HuH-7.5 (cell line): ENCODE data around the gene ATP5PB.

ENCODE experiments used
- DNase-seq: peaks from one replicate; pipeline ENCODE4 v3.0.0; 2011; ENCODE audit warnings: low spot score

ATP5PB gene

GRCh38 chr1:111475701-111476100 lies 26.4 kb downstream of the ATP5PB start:
- no peak for DNase-seq

GRCh38 chr1:111476214-111476613 lies 26.9 kb downstream of the ATP5PB start:
- DNase-seq = no peak

- no peak for DNase-seq
Measured at GRCh38 chr1:111476761-111477309, 27.6 kb downstream of the ATP5PB start.

GRCh38 chr1:111480674-111481073 lies 31.4 kb downstream of the ATP5PB start:
- DNase-seq = no peak

- DNase-seq = peak; percentile 67
Measured at GRCh38 chr1:111481387-111482221, 32.3 kb downstream of the ATP5PB start.

GRCh38 chr1:111483166-111483565 lies 33.9 kb downstream of the ATP5PB start:
- no peak for DNase-seq

- no peak for DNase-seq
Measured at GRCh38 chr1:111483876-111484275, 34.6 kb downstream of the ATP5PB start.

GRCh38 chr1:111484391-111485026 lies 35.2 kb downstream of the ATP5PB start:
- DNase-seq = no peak

- no peak for DNase-seq
Measured at GRCh38 chr1:111486431-111486830, 37.2 kb downstream of the ATP5PB start.

GRCh38 chr1:111487133-111487532 lies 37.9 kb downstream of the ATP5PB start:
- no peak for DNase-seq

GRCh38 chr1:111488669-111489068 lies 39.4 kb downstream of the ATP5PB start:
- DNase-seq = no peak

GRCh38 chr1:111489604-111490003 lies 40.3 kb downstream of the ATP5PB start:
- no peak for DNase-seq

- DNase-seq = no peak
Measured at GRCh38 chr1:111490220-111490619, 41.0 kb downstream of the ATP5PB start.

GRCh38 chr1:111491070-111491469 lies 41.8 kb downstream of the ATP5PB start:
- DNase-seq = no peak

- no peak for DNase-seq
Measured at GRCh38 chr1:111496398-111496797, 47.1 kb downstream of the ATP5PB start.

- DNase-seq = no peak
Measured at GRCh38 chr1:111497592-111497991, 48.3 kb downstream of the ATP5PB start.

GRCh38 chr1:111499026-111499785 lies 49.9 kb downstream of the ATP5PB start:
- DNase-seq = no peak

GRCh38 chr1:111501645-111502044 lies 52.4 kb downstream of the ATP5PB start:
- no peak for DNase-seq

GRCh38 chr1:111503585-111504060 lies 54.4 kb downstream of the ATP5PB start, which contains the start of the genes ADORA3 and TMIGD3:
Gene ADORA3, minus strand, starts transcription at chr1:111503633. Its CDS starts 279 bp downstream, at chr1:111503354.
Gene TMIGD3, minus strand, starts transcription at chr1:111503633. Its CDS starts 279 bp downstream, at chr1:111503354.
- no peak for DNase-seq

GRCh38 chr1:111504097-111504496 lies 54.8 kb downstream of the ATP5PB start:
- DNase-seq = no peak

- no peak for DNase-seq
Measured at GRCh38 chr1:111505641-111506119, 56.4 kb downstream of the ATP5PB start.

GRCh38 chr1:111506561-111506960 lies 57.3 kb downstream of the ATP5PB start:
- DNase-seq = no peak
